PC-3 (cell line): Measurements from ENCODE around the gene OR6V1. TPM values are rescaled to one million over a fixed set of nuclear protein-coding genes. Genes with fewer than 3 reads are reported as not detected.

Source experiments
- ATAC-seq: fragments of 200-7000 bp; cut with Tn5 transposase; 2 replicates; pipeline ENCODE4 v1.9.1; 2020; ENCODE audit warnings: mild to moderate bottlenecking, moderate library complexity
- BruUV-seq: library from RNA; stranded (reverse); fragments of 400-500 nt; replicated peaks from 2 replicates; lab custom pipeline; 2021; lab: Mats Ljungman, UMichigan
- CTCF ChIA-PET: fragments of 300-600 bp; sonication (Branson Sonifier 250); formaldehyde crosslinking; loops from one replicate; lab custom pipeline; 2022; ENCODE audit warnings: antibody characterized with exemption; lab: Charles Lee
- POLR2A ChIA-PET: fragments of 300-600 bp; sonication (Branson Sonifier 250); formaldehyde crosslinking; loops from one replicate; lab custom pipeline; 2022; ENCODE audit warnings: antibody characterized with exemption; ENCODE audit not compliant: unreplicated experiment; lab: Charles Lee
- DNase-seq: peaks from one replicate; pipeline ENCODE4 v3.0.0-alpha.2; 2015
- H2AFZ ChIP-seq: fragments of 300-600 bp; sonication (generic); 2 replicates; pipeline ENCODE4 v1.6.0; 2016; ENCODE audit warnings: antibody characterized with exemption, low read length
- H3F3A ChIP-seq: fragments of 300-600 bp; sonication (generic); one replicate; pipeline ENCODE4 v1.6.0; 2017; ENCODE audit warnings: antibody characterized with exemption, low read length, control low read depth, mild to moderate bottlenecking; ENCODE audit not compliant: unreplicated experiment
- H3K27ac ChIP-seq: fragments of 300-600 bp; sonication (generic); 2 replicates; pipeline ENCODE4 v1.5.1; 2016; ENCODE audit warnings: mild to moderate bottlenecking, low read length
- H3K27me3 ChIP-seq: fragments of 300-600 bp; sonication (generic); 2 replicates; pipeline ENCODE4 v1.6.1; 2016; ENCODE audit warnings: low read length, mixed read lengths
- H3K36me3 ChIP-seq: fragments of 300-600 bp; sonication (generic); 2 replicates; pipeline ENCODE4 v1.6.1; 2016; ENCODE audit warnings: low read depth, mixed run types, low read length, mixed read lengths
- H3K4me1 ChIP-seq: fragments of 300-600 bp; sonication (generic); 2 replicates; pipeline ENCODE4 v1.5.1; 2016; ENCODE audit warnings: low read length; ENCODE audit not compliant: insufficient read depth
- H3K4me2 ChIP-seq: fragments of 300-600 bp; sonication (generic); 2 replicates; pipeline ENCODE4 v1.6.0; 2016; ENCODE audit warnings: low read length
- H3K4me3 ChIP-seq: fragments of 300-600 bp; sonication (generic); 2 replicates; pipeline ENCODE4 v1.5.1; 2016; ENCODE audit warnings: mild to moderate bottlenecking, low read length, mixed read lengths
- H3K79me2 ChIP-seq: fragments of 300-600 bp; sonication (generic); 2 replicates; pipeline ENCODE4 v1.6.1; 2017; ENCODE audit warnings: low read length, mixed read lengths
- H3K9ac ChIP-seq: fragments of 300-600 bp; sonication (generic); 2 replicates; pipeline ENCODE4 v1.6.0; 2016; ENCODE audit warnings: mild to moderate bottlenecking, low read length
- H3K9me2 ChIP-seq: fragments of 300-600 bp; sonication (generic); replicated peaks from 2 replicates; pipeline ENCODE4 v1.6.1; 2016; ENCODE audit warnings: mixed run types, low read length, mixed read lengths
- H3K9me3 ChIP-seq: fragments of 300-600 bp; sonication (generic); 2 replicates; pipeline ENCODE4 v1.6.1; 2016; ENCODE audit warnings: low read length, mixed read lengths
- H4K20me1 ChIP-seq: fragments of 300-600 bp; sonication (generic); 2 replicates; pipeline ENCODE4 v1.6.1; 2016; ENCODE audit warnings: low read length, mixed read lengths
- CTCF ChIP-seq: fragments of 300-600 bp; sonication (generic); conservative IDR thresholded peaks from 2 replicates; pipeline ENCODE4 v1.5.1; 2017; ENCODE audit warnings: antibody characterized with exemption, low read depth, mild to moderate bottlenecking, low read length
- EZH2 ChIP-seq: fragments of 300-600 bp; sonication (generic); IDR thresholded peaks from one replicate; pipeline ENCODE4 v1.6.1; 2017; ENCODE audit warnings: antibody characterized with exemption, mild to moderate bottlenecking, low read length; ENCODE audit not compliant: unreplicated experiment
- EZH2phosphoT487 ChIP-seq: fragments of 300-600 bp; sonication (generic); IDR thresholded peaks from 2 replicates; pipeline ENCODE4 v1.6.1; 2018; ENCODE audit warnings: mild to moderate bottlenecking, antibody characterized with exemption, low read length, borderline replicate concordance
- intact Hi-C: fragments of 100-400 bp; cut with micrococcal nuclease; formaldehyde crosslinking; loops from 2 replicates; pipeline ENCODE4 v1.9.0; 2023
- total RNA-seq: library from RNA; depleted of rRNA; stranded (reverse); fragments of >200 nt; gene quantifications from 2 replicates; pipeline ENCODE4 v1.2.3, GENCODE V29; 2014

OR6V1 gene
- total RNA-seq, 1 experiment from 2014 or later, result not detected

- ChIA-PET POLR2A (no interaction called here), CTCF (no interaction called here)
- no peak overlapping the region for H3K9ac ChIP-seq
- H4K20me1 ChIP-seq, result no peaks in the 10 kb centered on the region
- no peak overlapping the region for H3K4me3 ChIP-seq
- no peaks in the 10 kb centered on the region for H3K9me3 ChIP-seq
- peaks cover 69% of the 10 kb centered on the region for H3K27me3 ChIP-seq
- no peak overlapping the region for H3K4me2 ChIP-seq
- no peaks in the 10 kb centered on the region for H3K79me2 ChIP-seq
- no peak for DNase-seq
- H3F3A ChIP-seq, result no peaks in the 10 kb centered on the region
- no peaks in the 10 kb centered on the region for H3K36me3 ChIP-seq
- intact Hi-C loops, result no loop called here
- no peak overlapping the region for H3K27ac ChIP-seq
- no peaks in the 10 kb centered on the region for H3K4me1 ChIP-seq
- TF ChIP-seq CTCF, result no peak
- no peak for TF ChIP-seq EZH2phosphoT487
- TF ChIP-seq EZH2, result no peak
- BruUV-seq, result no TSS peak
- no peak for ATAC-seq
- H3K9me2 ChIP-seq, result no peaks in the 10 kb centered on the region
- no peak overlapping the region for H2AFZ ChIP-seq
These were observed 9.3 kb upstream of the OR6V1 start for GRCh38 chr7:143042790-143043271.

GRCh38 chr7:143043391-143043790 is 8.8 kb upstream of the OR6V1 start:
- DNase-seq, result no peak
- H3F3A ChIP-seq, result no peaks in the 10 kb centered on the region
- no peak overlapping the region for H3K4me2 ChIP-seq
- no peaks in the 10 kb centered on the region for H4K20me1 ChIP-seq
- no peaks in the 10 kb centered on the region for H3K9me2 ChIP-seq
- H3K9me3 ChIP-seq, result no peaks in the 10 kb centered on the region
- H3K4me3 ChIP-seq, result no peak overlapping the region
- ChIA-PET POLR2A (no interaction called here), CTCF (no interaction called here)
- H3K36me3 ChIP-seq, result no peaks in the 10 kb centered on the region
- H3K27ac ChIP-seq, result no peak overlapping the region
- no peaks in the 10 kb centered on the region for H3K79me2 ChIP-seq
- intact Hi-C loops, result no loop called here
- H3K4me1 ChIP-seq, result no peaks in the 10 kb centered on the region
- BruUV-seq, result no TSS peak
- H2AFZ ChIP-seq, result no peak overlapping the region
- no peak for ATAC-seq
- TF ChIP-seq EZH2phosphoT487 (no peak), CTCF (no peak), EZH2 (no peak)
- H3K9ac ChIP-seq, result no peak overlapping the region
- H3K27me3 ChIP-seq, result peaks cover 70% of the 10 kb centered on the region

GRCh38 chr7:143046426-143046851 is 5.7 kb upstream of the OR6V1 start:
- ChIA-PET POLR2A (no interaction called here), CTCF (interaction anchor here (0.8 kb wide), 1 partner anchor 263 kb away, joined by 4 read pairs; no protein-coding TSS in a partner anchor)
- H3K79me2 ChIP-seq, result no peaks in the 10 kb centered on the region
- no peak for ATAC-seq
- no peak for DNase-seq
- no peak overlapping the region for H2AFZ ChIP-seq
- H3K4me2 ChIP-seq, result no peak overlapping the region
- no peak overlapping the region for H3K27ac ChIP-seq
- H3K9me3 ChIP-seq, result no peaks in the 10 kb centered on the region
- no peaks in the 10 kb centered on the region for H3K4me1 ChIP-seq
- no peaks in the 10 kb centered on the region for H3K9me2 ChIP-seq
- intact Hi-C loops, result no loop called here
- no peaks in the 10 kb centered on the region for H4K20me1 ChIP-seq
- BruUV-seq, result no TSS peak
- no peaks in the 10 kb centered on the region for H3K36me3 ChIP-seq
- TF ChIP-seq EZH2phosphoT487 (no peak), CTCF (no peak), EZH2 (no peak)
- H3K27me3 ChIP-seq, result peaks cover 54% of the 10 kb centered on the region
- H3K4me3 ChIP-seq, result no peak overlapping the region
- no peak overlapping the region for H3K9ac ChIP-seq
- no peaks in the 10 kb centered on the region for H3F3A ChIP-seq
